ENCODE results near the gene PPIH. TPM values are rescaled to one million over a fixed set of nuclear protein-coding genes. Genes with fewer than 3 reads are reported as not detected.

Gene PPIH
- total and polyA plus RNA-seq, 2 of the 13 experiments (the other 11 are each of a cell fraction or from before 2014, with no cell fraction given), result 29.9 to 72.6 TPM

DNA sequence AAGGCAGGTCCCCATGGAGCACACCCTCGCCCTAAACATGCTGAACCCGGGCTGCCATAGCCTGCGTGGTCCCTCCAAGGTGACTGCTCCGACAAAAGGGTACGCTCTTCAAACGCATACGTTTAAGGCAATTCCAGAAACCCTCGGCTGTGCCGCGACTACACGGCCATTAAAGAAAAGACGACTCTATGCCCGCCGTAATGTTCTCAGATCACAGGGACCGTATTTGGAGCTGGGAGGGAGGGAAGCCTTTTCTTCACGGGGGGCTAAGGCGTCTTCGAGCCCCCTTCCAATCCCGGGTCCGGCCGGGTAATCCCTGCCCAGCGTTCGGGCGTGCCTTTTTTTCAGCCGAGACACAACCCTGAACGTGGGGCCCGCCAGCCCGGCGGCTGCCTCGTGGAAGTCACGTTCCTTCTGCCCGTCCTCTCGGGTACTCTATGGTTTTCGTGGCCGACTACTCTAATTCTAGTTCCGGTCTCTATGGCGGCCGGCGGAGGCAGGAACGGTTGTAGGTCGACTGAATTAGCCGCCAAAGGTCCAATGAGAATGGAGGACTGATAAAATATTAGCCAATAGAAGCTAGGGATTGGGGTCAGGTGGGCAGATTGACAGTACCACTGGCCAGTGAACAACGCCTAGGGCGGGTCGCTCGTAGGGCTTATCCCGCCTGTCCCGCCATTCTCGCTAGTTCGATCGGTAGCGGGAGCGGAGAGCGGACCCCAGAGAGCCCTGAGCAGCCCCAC, 23.7 kb downstream of the PPIH start, which contains the start of gene YBX1 (continued):
- TF ChIP-seq, protein P1, sequence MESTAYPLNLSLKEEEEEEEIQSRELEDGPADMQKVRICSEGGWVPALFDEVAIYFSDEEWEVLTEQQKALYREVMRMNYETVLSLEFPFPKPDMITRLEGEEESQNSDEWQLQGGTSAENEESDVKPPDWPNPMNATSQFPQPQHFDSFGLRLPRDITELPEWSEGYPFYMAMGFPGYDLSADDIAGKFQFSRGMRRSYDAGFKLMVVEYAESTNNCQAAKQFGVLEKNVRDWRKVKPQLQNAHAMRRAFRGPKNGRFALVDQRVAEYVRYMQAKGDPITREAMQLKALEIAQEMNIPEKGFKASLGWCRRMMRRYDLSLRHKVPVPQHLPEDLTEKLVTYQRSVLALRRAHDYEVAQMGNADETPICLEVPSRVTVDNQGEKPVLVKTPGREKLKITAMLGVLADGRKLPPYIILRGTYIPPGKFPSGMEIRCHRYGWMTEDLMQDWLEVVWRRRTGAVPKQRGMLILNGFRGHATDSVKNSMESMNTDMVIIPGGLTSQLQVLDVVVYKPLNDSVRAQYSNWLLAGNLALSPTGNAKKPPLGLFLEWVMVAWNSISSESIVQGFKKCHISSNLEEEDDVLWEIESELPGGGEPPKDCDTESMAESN (CRISPR knock-in tag; conservative IDR thresholded peaks at IDR 0.05), result peak; percentile 55; the same call in 1 of the 2 replicates
- TF ChIP-seq ZMAT3 (CRISPR knock-in tag; conservative IDR thresholded peaks at IDR 0.05) (peak; percentile 33; the same call in 1 of the 2 replicates), NFE2L1 (CRISPR knock-in tag; IDR thresholded peaks at IDR 0.05; ENCODE audit: borderline replicate concordance) (no peak), SPEN (CRISPR knock-in tag; IDR thresholded peaks at IDR 0.05; ENCODE audit: low read depth) (peak; percentile 81), RBFOX2 (IDR thresholded peaks at IDR 0.05; ENCODE audit: low read depth, low read length) (peak; percentile 86), NR2C2 (CRISPR knock-in tag; IDR thresholded peaks at IDR 0.05; ENCODE audit: borderline replicate concordance) (peak; percentile 77), GTF3A (CRISPR knock-in tag; conservative IDR thresholded peaks at IDR 0.05) (no peak), ZFP36L1 (CRISPR knock-in tag; IDR thresholded peaks at IDR 0.05) (no peak), ZFP62 (CRISPR knock-in tag; IDR thresholded peaks at IDR 0.05) (no peak), PHF20 (CRISPR knock-in tag; IDR thresholded peaks at IDR 0.05) (peak; percentile 67), MTF1 (CRISPR knock-in tag; IDR thresholded peaks at IDR 0.05) (no peak), ZNF280B (CRISPR knock-in tag; IDR thresholded peaks at IDR 0.05; ENCODE audit: borderline replicate concordance) (no peak), ZNF543 (CRISPR knock-in tag; IDR thresholded peaks at IDR 0.05) (peak; percentile 28; the same call in 1 of the 2 replicates), SUZ12 (IDR thresholded peaks at IDR 0.05; ENCODE audit: low read depth, low read length) (no peak), STAT5B (CRISPR knock-in tag; IDR thresholded peaks at IDR 0.05) (0 out of 2 replicates have a peak, but pooled peaks have one; percentile 18), ZNF234 (CRISPR knock-in tag; conservative IDR thresholded peaks at IDR 0.05) (no peak), PAX8 (CRISPR knock-in tag; IDR thresholded peaks at IDR 0.05; ENCODE audit: borderline replicate concordance) (no peak), HMG20B (CRISPR knock-in tag; conservative IDR thresholded peaks at IDR 0.05) (no peak), ATRX (CRISPR knock-in tag; IDR thresholded peaks at IDR 0.05; ENCODE audit: borderline replicate concordance) (no peak), ZNF546 (CRISPR knock-in tag; conservative IDR thresholded peaks at IDR 0.05) (no peak), ZNF224 (CRISPR knock-in tag; IDR thresholded peaks at IDR 0.05) (no peak), ZNF7 (CRISPR knock-in tag; IDR thresholded peaks at IDR 0.05) (no peak), ZNF883 (CRISPR knock-in tag; IDR thresholded peaks at IDR 0.05; ENCODE audit: not compliant biosample characterization) (no peak), ZNF703 (CRISPR knock-in tag; IDR thresholded peaks at IDR 0.05; ENCODE audit: borderline replicate concordance) (no peak), KAT7 (CRISPR knock-in tag; IDR thresholded peaks at IDR 0.05; ENCODE audit: borderline replicate concordance) (peak; percentile 73; the same call in 1 of the 2 replicates), ZNF878 (CRISPR knock-in tag; IDR thresholded peaks at IDR 0.05) (peak; percentile 69; the same call in 1 of the 2 replicates)
- TF ChIP-seq, protein P2, sequence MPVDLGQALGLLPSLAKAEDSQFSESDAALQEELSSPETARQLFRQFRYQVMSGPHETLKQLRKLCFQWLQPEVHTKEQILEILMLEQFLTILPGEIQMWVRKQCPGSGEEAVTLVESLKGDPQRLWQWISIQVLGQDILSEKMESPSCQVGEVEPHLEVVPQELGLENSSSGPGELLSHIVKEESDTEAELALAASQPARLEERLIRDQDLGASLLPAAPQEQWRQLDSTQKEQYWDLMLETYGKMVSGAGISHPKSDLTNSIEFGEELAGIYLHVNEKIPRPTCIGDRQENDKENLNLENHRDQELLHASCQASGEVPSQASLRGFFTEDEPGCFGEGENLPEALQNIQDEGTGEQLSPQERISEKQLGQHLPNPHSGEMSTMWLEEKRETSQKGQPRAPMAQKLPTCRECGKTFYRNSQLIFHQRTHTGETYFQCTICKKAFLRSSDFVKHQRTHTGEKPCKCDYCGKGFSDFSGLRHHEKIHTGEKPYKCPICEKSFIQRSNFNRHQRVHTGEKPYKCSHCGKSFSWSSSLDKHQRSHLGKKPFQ (CRISPR knock-in tag; IDR thresholded peaks at IDR 0.05; ENCODE audit: insufficient replicate concordance), result no peak
